Suppressor macrophage treated with lipopolysaccharide for 4 hours (primary cell): ENCODE data around the gene CHN1.
A peak's percentile ranks its signal among the peaks of the same experiment; 100 is the strongest.

Source experiments
- DNase-seq: peaks from one replicate; pipeline ENCODE4 v3.0.0-alpha.2; 2020

The CHN1 gene

DNA sequence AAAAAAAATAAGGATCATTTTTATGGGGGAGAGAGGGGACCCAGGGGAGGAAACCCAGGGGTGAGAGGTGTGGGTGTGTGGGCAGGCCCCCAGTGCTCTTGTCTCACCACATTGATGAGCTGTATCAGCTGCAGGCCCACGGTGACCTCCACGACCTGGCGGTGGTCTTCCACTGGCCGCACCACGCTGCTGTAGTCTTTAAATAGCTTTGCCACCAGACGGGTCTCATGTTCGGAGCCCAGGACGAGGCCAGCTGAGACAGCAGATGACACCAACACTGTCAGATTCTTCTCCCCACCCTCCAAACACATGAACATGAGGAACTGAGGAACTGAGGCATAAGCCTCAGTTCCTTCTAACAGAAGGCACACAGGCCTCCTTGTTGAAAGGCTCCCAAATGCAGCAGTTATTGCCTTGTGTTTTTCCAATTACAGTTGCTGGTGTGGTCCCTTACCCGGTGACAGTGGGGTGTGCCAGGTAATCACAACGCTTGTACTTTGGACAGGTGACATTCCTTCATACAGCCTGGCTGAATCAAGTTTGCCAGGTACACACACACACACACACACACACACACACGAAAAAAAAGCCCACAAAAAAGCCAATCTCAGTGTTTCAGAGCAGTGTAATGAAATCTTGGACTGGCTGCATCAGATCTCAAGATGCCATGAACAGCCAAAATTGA lies 245.7 kb downstream of the CHN1 start:
- DNase-seq = no peak

DNA sequence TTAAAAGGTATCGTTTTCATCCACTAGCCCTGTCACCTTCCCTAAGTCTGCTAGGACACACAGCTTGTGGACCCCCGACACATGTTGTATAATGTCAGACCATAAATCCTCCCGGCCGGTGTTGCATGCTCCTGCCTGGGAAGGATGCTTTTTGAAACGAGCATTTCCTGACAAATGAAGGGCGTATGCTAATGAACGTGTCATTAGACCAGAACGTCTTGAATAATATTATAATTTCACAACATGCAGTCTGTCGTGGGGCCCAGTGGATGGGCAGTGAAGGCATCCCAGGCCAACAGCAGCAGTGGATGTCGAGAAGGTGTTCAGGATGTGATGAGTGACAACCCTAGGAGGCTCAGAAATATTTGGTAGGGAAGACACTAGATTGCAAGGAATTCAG lies 248.4 kb downstream of the CHN1 start:
- no peak for DNase-seq

DNA sequence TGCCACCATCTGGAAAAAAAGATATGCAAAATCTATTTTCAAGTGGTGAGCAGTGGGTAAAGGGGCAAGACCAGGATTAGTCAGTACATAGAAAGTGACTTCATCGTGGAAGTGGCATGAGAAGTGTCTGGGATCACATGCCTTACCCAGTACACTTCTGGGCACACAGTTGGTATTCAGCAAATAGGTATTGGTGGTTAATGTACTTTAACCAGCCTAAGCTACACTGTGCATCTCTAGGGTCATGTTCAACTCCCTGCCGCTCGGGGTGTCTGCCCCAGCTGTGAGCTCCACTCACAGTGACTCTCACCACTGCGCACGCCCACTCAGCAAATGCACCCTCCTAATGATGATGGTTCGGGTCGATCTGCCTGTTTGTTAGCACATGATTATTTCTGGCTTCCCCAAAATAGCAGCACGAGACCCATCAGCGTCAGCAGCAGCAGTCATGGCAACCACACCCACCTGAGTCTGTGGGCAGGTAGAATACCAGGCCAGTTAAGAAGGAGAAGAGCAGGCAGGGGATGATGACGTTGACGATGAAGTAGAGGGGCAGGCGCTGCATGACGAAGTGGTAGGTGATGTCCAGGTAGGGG lies 252.0 kb downstream of the CHN1 start:
- peak; percentile 32 for DNase-seq

DNA sequence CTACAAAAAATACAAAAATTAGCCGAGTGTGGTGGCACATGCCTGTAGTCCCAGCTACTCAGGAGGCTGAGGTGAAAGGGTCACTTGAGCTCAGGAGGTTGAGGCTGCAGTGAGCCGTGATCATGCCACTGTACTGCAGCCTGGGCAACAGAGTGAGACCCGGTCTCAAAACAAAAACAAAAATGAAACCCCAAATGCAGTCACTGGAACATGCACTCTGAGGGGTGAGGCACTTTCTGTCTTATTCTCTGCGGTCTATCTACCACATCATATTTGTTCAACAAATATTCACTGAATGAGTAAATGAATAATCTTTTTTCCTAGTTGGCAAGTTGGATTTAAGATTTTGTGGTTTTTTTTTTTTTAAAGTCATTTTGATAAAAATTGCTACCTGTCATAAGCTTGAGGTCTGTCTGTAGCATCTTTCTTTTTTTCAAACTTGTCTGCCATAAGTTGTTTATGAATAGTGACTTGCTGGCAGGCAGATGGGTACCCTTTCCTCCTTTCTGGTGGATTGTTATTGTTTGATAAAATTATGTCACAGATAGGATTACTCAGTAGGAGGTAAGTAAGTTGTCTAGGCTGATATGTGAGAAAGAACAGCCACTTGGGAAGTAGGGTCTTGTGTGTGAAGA lies 252.7 kb downstream of the CHN1 start:
- DNase-seq = no peak

DNA sequence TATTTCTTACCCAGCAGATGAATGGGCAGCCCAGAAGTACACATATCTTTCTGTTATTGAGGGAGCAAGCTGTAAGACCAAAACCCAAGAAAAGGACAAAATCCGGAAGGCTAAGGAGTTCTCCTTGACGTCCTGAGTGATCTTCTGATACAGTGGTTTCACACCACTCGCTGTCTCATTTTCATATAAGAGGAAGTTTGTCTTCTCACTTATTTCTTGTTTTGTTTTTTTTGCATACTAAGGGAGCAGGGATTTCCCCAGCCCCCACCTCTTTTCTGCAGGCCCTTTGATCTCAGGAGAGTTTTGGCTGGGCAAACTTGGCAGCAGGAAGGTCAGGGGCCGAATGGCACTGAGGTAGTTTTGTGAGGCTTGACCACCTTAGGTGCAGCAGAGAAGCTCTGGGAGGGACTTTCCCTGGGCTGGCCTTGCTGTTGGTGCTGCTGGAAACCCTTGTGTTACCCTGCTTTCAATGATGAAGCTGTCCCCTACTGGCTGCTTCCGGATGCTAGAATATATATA lies 254.2 kb downstream of the CHN1 start:
- DNase-seq = peak; percentile 55

DNA sequence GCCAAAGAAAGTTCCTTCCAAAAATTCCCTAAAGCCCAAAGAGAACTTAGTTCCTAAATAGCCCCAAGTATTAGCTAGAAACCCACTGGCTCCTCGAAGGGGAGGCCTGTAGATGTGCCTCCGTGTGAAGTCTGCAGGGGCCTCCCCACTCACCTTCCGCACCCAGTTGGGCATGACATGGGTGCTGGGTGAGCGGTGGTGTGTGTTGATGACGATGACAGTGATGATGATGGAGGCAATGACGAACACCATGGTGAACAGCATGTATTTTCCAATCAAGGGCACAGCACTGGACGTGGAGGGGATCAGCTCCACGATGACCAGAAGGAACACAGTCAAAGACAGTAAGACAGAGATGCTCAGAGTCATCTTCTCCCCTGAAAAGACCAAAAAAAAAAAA lies 255.4 kb downstream of the CHN1 start:
- no peak for DNase-seq

DNA sequence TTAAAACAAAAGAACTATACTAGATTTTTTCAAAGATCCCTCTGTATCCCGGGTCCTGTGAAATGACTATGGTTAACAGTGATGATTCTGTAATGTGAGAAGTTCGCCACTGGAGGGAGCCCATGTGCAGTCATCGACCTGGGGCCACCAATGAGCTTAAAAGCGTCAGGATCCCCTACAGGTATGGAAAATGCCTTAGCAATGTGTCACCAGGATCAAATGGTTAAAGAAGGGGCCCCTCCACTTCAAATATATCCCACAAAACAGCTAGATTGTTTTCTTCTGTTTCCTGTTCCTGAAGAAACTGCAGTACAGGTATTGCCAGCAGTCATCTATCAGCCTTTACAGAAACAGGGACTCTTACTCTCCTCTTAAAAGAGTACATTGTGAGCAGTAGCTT lies 256.2 kb downstream of the CHN1 start:
- peak; percentile 71 for DNase-seq
